Measurements from ENCODE around the gene MATCAP1.

Gene MATCAP1

GRCh38 chr16:67215706-67216105, 31.9 kb upstream of the MATCAP1 start:
- H3K27me3 ChIP-seq, result no peaks in the 10 kb centered on the region
- no peaks in the 10 kb centered on the region for H3K9me3 ChIP-seq
- peaks cover 14% of the 10 kb centered on the region for H3K4me1 ChIP-seq
- H3K36me3 ChIP-seq, result no peaks in the 10 kb centered on the region
- TF ChIP-seq CTCF (IDR thresholded peaks at IDR 0.05; ENCODE audit: low read depth, low read length), result no peak
- no peak overlapping the region for H3K4me3 ChIP-seq (ENCODE audit: low read depth, low read length)
- no peak for DNase-seq

GRCh38 chr16:67213197-67214019, 29.6 kb upstream of the MATCAP1 start:
- Histone ChIP-seq H3K4me3 (ENCODE audit: low read depth, low read length) (no peak overlapping the region), H3K9me3 (no peaks in the 10 kb centered on the region), H3K27me3 (no peaks in the 10 kb centered on the region), H3K4me1 (peaks cover 14% of the 10 kb centered on the region), H3K36me3 (no peaks in the 10 kb centered on the region)
- no peak for DNase-seq
- TF ChIP-seq CTCF (IDR thresholded peaks at IDR 0.05; ENCODE audit: low read depth, low read length), result no peak

- no peak for TF ChIP-seq CTCF (IDR thresholded peaks at IDR 0.05; ENCODE audit: low read depth, low read length)
- Histone ChIP-seq H3K36me3 (no peaks in the 10 kb centered on the region), H3K9me3 (no peaks in the 10 kb centered on the region), H3K27me3 (no peaks in the 10 kb centered on the region), H3K4me1 (peaks cover 20% of the 10 kb centered on the region), H3K4me3 (ENCODE audit: low read depth, low read length) (no peak overlapping the region)
- no peak for DNase-seq
Observed at GRCh38 chr16:67212766-67213165, 29.0 kb upstream of the MATCAP1 start.

GRCh38 chr16:67211674-67212073, 27.9 kb upstream of the MATCAP1 start:
- Histone ChIP-seq H3K27me3 (no peaks in the 10 kb centered on the region), H3K36me3 (no peaks in the 10 kb centered on the region), H3K4me1 (peaks cover 18% of the 10 kb centered on the region), H3K9me3 (no peaks in the 10 kb centered on the region), H3K4me3 (ENCODE audit: low read depth, low read length) (no peak overlapping the region)
- no peak for DNase-seq
- no peak for TF ChIP-seq CTCF (IDR thresholded peaks at IDR 0.05; ENCODE audit: low read depth, low read length)

- H3K36me3 ChIP-seq, result no peaks in the 10 kb centered on the region
- TF ChIP-seq CTCF (IDR thresholded peaks at IDR 0.05; ENCODE audit: low read depth, low read length), result no peak
- H3K4me3 ChIP-seq (ENCODE audit: low read depth, low read length), result no peak overlapping the region
- no peak for DNase-seq
- no peaks in the 10 kb centered on the region for H3K9me3 ChIP-seq
- no peaks in the 10 kb centered on the region for H3K27me3 ChIP-seq
- peaks cover 13% of the 10 kb centered on the region for H3K4me1 ChIP-seq
Observed at GRCh38 chr16:67210069-67210937, 26.5 kb upstream of the MATCAP1 start.

Measured in BE2C (cell line).